ENCODE data around the gene LYSMD4. TPM values are rescaled to one million over a fixed set of nuclear protein-coding genes. Genes with fewer than 3 reads are reported as not detected.

The LYSMD4 gene
- total RNA-seq, 1 donor from 2014 or later = 7.9 TPM

GRCh38 chr15:99717161-99718009 is 15.9 kb downstream of the LYSMD4 start:
- Histone ChIP-seq H3K4me3 (ENCODE audit: low read depth, low read length) (no peak overlapping the region), H3K27me3 (ENCODE audit: control insufficient read depth, insufficient read depth, low read length) (no peaks in the 10 kb centered on the region), H3K36me3 (ENCODE audit: control insufficient read depth, insufficient read depth, low read length) (no peaks in the 10 kb centered on the region)
- DNase-seq (ENCODE audit: low read depth) = no peak
- TF ChIP-seq CTCF (IDR thresholded peaks at IDR 0.05; ENCODE audit: insufficient read depth, low read length, poor library complexity, severe bottlenecking) = no peak

DNA sequence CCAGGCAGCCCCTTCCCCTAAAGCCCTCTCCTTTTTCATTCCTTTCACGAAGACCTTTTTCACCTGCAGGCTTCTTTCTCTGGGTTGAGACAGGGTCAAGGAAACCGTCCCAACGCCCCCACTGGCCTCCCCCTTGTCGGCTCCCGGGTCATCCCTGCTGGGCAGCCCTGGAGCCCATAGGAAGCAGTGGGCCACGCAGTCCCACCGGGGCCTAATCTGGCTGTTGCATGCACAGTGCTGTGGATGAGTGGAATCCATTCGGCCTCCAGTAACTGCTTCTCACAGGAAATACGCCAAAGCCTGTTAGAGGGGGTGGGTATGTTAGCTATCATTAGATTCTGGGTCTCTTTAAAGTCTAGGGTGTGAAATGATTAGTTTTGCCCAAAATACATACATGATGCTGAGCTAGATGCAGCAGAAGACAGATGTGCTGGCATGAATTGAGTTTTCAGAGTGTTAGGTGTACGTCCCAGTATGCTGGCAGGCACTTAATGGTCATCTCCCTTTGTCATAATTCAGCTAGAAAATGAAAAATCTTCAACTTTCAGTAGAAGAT is 16.6 kb downstream of the LYSMD4 start:
- H3K27me3 ChIP-seq (ENCODE audit: control insufficient read depth, insufficient read depth, low read length) = no peaks in the 10 kb centered on the region
- DNase-seq (ENCODE audit: low read depth) = no peak
- no peak for TF ChIP-seq CTCF (IDR thresholded peaks at IDR 0.05; ENCODE audit: insufficient read depth, low read length, poor library complexity, severe bottlenecking)
- H3K4me3 ChIP-seq (ENCODE audit: low read depth, low read length) = no peak overlapping the region
- no peaks in the 10 kb centered on the region for H3K36me3 ChIP-seq (ENCODE audit: control insufficient read depth, insufficient read depth, low read length)

- no peak overlapping the region for H3K4me3 ChIP-seq (ENCODE audit: low read depth, low read length)
- no peaks in the 10 kb centered on the region for H3K27me3 ChIP-seq (ENCODE audit: control insufficient read depth, insufficient read depth, low read length)
- no peak for TF ChIP-seq CTCF (IDR thresholded peaks at IDR 0.05; ENCODE audit: insufficient read depth, low read length, poor library complexity, severe bottlenecking)
- no peaks in the 10 kb centered on the region for H3K36me3 ChIP-seq (ENCODE audit: control insufficient read depth, insufficient read depth, low read length)
- no peak for DNase-seq (ENCODE audit: low read depth)
Measured at GRCh38 chr15:99712415-99712814, 20.8 kb downstream of the LYSMD4 start.

- H3K4me3 ChIP-seq (ENCODE audit: low read depth, low read length) = no peak overlapping the region
- no peaks in the 10 kb centered on the region for H3K27me3 ChIP-seq (ENCODE audit: control insufficient read depth, insufficient read depth, low read length)
- no peak for DNase-seq (ENCODE audit: low read depth)
- no peak for TF ChIP-seq CTCF (IDR thresholded peaks at IDR 0.05; ENCODE audit: insufficient read depth, low read length, poor library complexity, severe bottlenecking)
- H3K36me3 ChIP-seq (ENCODE audit: control insufficient read depth, insufficient read depth, low read length) = no peaks in the 10 kb centered on the region
Measured at GRCh38 chr15:99711625-99712024, 21.6 kb downstream of the LYSMD4 start.

DNA sequence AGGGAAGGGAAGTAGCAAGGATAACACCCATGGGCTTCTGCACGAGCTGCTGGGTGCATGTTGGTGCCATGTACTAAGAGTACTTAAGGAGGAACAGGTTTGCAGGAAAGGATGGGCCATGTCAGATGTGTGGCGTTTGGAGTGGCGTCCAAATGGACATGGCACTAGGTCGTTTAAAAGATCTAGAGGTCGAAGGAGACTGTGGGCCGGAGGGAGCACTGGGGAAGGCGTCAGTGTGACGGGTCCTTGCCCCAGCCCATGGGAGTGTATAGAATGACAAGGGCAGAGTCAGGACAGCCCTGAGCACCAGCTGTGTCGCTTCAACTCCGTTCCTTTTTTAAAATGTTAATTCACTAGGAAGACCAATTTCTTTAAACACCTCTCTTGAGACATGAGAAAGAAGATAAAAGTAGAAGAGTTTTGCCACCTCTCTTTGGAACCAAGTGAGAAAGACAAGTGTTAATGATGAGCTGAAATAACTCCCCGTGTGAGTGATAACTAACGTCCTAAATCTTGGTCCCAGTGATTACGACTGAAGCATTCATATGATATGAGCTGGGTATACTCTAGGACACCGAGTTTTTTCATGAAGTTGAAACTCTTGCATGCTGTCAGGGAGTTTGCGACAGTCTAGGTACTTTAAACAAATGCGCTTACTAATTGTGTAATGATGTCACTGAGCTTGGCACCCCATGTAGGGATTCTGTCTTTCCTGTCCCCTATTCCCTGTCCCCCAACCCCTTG is 23.8 kb downstream of the LYSMD4 start:
- DNase-seq (ENCODE audit: low read depth) = no peak
- no peaks in the 10 kb centered on the region for H3K27me3 ChIP-seq (ENCODE audit: control insufficient read depth, insufficient read depth, low read length)
- TF ChIP-seq CTCF (IDR thresholded peaks at IDR 0.05; ENCODE audit: insufficient read depth, low read length, poor library complexity, severe bottlenecking) = no peak
- no peaks in the 10 kb centered on the region for H3K36me3 ChIP-seq (ENCODE audit: control insufficient read depth, insufficient read depth, low read length)
- H3K4me3 ChIP-seq (ENCODE audit: low read depth, low read length) = no peak overlapping the region

Measured in kidney epithelial cell (primary cell).